Fibroblast of skin of scalp (primary cell): ENCODE results near the gene MYO1D.

Experiments
- DNase-seq: peaks from one replicate; pipeline ENCODE4 v3.0.0-alpha.2; 2013

Gene MYO1D

DNA sequence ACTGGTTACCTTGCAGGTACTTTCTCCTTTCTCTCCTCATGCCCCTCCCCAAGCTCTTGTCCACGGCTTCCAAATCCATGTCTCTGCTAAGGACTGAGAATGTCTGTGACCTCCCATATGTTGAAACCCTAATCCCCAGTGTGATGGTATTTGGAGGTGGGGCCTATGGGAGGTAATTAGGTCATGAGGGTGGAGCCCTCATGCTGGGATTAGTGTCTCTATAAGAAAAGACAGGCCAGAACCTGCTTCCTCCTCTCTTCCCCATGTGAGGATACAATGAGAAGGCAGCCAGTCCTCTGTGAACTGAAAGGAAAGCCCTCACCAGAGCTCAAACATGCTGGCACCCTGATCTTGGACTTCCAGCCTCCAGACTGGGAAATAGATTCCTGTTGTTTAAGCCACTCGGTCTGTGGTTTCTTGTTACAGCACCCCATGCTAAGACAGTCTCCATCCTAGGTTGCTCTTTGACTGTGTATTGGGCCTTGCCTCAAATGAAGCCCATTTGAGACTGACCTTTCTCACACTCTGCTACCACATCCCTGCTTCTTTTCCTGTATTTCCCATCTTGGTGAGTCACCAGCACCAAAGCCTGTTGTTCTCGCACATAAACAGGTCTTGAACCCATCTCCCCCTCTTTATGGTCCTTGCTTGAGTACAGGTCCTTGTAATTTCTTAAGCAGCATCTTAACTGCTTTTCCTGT lies 255.2 kb downstream of the MYO1D start:
- DNase-seq: peak; percentile 19

DNA sequence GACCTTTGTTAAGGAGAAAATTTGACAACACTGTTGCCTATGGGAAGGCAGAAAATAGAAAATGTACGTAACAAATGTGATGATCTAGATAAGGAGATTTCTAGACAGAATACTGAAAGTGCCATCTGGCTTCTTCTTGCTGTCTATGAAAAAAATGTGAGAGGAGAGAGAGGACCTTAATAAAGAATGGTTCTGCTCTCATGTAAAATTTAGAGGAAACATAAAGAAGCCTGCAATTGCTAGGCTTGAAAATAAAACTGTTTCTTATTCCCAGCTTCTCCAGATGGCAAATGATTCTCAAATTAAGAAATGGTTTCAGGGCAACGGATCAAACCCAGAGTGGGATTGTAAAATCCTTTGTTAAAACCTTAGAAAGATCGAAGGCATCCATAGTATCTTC lies 261.6 kb downstream of the MYO1D start:
- DNase-seq: no peak

DNA sequence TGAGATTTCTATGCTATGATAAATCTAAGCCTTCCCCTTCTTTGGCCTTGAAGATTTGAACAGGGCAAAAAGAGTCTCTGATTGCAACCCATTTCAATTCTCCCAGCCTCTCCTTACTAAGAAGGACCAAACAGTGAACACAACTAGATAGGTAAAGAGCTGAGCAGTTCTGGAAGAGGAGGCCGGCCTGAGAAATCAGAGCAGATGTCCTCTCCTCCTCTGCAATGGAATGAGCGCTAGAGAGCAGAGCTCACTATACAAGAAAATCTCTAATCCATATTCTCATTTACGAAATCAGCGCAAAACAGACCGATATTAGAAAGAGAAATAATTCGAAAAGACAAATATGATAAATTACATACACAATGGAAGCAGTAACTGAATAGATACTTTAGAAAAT lies 266.0 kb downstream of the MYO1D start:
- no peak for DNase-seq

DNA sequence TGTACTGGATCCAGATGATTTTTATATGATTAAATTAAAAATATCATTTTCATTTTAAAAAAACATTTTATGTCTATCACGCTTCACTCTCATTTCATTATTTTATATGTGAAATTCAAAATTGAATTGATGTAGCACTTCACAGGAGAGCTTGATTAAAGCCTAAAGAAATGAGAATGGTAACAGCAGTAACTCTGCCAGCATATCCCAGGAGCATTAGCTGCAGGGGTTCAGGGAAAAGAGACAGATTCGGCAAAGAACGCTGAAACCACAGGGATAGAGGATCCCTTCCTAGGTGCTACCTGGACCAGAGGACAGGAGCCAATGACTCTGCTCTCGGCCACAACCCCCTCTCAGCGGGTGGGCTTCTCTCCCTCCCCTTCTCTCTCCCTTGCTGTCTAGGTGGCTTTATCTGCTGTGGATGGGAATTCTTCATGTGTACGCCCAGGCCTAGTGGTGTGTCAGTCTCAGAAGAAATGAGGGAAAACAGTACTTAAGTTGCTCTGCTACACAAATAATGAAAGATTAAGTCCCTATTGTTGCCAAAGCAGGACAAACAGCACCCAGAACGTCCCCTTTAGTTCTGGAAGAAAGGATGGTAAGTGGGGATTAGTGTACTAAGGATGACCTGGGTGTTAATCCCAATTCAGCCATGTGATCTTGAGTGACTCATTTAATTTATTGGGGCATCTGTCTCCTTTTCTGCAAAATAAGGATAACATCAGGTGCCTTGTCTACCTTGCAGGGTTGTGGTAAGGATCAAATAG lies 266.9 kb downstream of the MYO1D start:
- DNase-seq: no peak

DNA sequence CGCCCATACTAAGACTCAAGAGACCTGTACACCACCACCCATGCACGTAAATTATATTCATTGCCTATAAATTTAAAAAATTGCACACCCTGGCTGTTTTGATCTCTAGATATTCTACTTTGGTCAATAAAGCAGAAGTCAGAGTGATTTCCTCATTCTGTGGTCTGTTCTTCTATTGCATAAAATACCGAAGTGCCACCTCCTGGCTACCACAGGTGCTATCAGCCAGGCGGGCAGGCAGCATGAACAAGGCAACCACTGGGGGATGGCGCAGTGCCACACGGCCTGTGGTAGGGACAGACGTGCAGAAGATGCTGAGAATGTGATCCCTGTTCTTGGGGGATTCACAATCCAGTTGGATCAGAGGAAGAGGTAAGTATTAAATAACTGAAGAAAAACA lies 267.8 kb downstream of the MYO1D start:
- DNase-seq: peak; percentile 22

DNA sequence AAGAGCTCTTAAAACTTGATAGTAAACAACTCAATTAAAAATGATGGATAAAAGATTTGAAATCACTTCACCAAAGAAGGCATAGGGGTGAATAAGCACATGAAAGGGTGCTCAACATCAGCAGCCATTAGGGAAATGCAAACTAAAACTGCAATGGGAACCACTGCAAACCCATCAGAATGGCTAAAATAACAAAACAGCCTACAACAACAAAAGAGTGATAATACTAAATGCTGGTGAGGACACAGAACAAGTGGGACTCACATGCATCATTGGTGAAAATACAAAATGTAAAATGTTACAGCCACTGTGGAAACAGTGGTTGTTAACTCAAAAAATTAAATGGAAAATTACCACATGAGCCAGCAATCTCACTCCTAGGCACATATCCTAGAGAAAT lies 268.7 kb downstream of the MYO1D start:
- no peak for DNase-seq

DNA sequence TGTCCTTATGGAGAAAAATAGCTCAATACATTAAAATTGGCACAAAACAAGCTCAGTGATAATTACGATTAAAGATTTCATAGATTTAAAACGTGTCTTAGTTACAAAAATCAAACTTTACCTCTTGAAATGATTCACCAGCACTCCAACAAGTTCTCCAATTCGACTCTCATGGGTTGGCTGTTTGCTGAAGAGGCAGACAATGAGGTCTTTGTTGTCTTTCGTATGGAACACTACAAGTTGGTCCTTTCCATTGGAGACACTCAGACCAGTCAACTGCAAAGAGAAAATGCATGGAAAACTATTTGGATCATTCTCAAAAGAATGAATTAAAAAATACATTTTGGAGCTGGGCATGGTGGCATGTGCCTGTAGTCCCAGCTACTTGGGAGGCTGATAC lies 272.0 kb downstream of the MYO1D start:
- no peak for DNase-seq

DNA sequence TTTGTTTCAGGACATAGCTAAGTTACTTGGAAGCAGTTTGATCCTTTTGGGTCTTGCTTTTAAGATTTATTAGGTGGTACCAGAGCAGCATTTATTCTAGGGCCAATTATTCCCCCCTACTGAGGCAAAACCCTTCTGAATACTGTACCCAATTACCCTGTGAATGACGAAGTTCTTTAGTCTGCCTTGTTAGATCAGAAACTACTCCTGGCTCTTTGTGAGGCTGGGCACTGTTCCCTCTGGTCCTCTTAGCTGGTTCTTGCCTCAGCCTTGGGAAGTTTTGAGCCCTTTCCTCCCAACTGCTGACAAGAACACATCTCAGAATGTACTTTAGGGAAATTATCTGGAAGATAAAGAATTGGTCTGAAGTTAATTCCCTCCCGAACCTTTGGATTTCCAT lies 274.5 kb downstream of the MYO1D start:
- no peak for DNase-seq

DNA sequence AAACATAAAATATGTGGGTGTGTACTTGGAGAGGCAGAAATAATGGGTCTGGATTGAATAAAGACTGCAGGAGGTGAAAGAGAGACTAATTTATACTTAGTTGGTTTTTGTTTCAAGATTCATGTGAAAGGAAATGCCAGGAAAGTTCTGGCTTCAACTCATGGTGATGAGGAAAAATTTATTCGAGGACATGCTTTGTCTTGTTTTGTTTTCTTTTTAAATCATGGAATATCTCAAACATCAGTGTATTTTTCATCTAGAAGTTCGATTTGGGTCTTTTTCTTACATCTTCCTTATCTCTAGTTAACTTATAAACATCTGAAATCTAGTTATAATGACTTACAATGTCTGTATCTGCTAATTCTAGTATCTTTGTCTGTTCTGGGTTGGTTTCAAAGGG lies 275.1 kb downstream of the MYO1D start:
- DNase-seq: no peak

DNA sequence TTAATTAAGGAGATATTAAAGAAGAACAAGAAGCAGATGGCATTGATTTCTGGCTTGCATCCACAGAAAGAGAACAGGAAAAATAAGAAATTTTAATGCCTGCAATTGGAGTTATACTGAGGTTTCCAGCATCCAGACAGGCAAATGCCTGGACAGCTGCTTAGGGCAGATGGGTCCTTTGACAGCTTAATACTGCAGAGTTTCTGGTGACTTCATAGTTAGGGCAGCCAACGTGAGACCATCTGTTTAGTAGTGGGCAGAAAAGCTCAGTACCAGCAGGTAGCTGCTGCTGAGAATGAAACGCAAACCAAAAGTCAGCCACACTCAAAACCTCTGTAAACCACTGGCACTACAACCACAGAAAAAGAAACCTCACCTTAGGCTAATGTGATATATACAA lies 280.3 kb downstream of the MYO1D start:
- no peak for DNase-seq

DNA sequence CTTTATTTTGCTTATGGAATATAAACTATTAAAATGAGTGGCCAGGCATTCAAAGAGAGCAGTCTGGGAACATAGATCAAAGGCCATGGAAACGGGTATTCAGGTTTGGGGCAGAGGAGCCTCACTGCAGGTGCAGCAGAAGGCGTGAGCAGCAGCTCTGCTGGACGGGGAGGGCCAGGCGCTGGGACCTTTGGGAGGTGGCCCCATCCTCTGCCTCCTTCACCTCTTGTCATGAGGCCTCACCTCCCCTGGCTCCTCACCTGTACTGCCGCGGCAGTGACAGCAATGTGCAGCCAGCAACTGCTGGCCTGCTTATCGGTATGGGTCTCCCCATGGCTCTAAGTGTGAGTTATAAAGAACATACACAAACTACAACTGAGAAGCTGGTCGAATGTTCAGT lies 280.7 kb downstream of the MYO1D start:
- DNase-seq: no peak

DNA sequence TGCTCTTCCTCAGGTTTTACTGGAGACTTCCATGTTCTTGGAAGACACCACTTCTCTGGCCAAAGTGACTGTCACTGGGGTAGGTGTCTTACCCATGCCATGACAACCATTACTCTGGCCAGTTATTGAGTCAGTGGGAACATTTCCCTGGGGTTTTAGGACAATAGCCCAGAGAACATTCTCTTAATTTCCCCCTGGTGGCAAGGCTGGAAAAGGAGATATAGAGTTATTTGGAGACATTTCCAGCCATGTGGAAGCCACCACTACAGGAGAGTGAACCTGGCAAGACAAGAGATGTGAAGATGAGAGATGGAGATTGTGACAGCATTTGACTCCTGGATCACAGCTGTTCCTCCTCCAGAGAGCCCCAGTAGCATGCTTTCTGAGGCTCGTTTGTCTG lies 283.9 kb downstream of the MYO1D start:
- no peak for DNase-seq

DNA sequence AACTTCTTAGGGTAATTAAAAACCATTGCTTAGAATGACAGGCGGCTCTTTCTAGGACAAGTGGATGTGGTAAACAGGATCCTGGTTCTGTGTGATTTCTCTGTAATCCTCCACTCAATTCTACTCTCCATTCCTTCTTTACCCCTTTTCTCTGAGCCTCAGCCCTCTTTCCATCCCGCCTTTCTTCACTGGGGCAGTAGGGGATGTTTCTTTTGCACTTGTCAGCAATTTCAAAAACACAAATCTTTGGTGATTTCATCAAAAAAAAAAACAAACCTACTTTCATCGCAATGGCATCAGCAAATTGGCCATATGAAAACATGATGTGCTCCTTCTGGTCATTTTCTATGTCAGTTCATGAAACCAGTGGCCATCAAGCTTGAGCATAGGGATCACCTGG lies 285.5 kb downstream of the MYO1D start:
- no peak for DNase-seq

DNA sequence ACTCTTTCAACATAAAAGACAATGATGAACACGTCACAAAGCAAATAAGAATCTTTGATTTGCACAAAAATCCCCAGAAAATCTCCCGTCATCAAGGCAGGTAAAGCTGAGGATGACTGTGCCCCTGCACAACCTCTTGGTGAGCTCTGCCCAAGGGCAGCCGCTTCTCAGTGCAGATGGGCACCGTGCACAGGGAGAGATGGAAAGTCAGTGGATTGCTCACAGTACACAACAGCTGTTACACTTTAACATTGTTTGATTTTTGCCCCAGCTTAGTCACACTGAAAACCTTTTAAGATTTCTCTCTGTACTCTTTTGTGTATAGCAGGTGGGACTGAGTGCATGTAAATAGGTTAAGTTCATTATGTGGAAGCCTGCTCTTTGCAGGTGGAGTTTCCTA lies 285.9 kb downstream of the MYO1D start:
- DNase-seq: no peak

DNA sequence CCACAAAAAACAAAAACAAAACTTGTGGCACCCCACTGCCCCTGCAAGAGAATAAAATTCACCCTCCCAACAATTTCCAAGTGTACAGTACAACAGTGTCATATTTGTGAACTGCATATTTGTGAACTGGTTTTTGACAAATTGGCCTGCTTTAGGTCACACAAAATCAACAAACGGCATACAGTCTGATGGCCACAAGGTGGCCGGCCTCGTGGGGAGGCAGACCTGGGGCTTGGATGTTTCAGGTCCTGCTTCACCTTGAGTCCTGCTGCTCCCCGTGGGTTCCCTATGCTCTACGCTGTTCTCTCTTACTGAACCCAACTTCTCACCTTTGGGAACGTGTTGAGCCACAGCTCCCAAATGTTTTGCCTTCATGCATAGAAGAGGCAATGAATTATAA lies 287.9 kb downstream of the MYO1D start:
- DNase-seq: no peak

DNA sequence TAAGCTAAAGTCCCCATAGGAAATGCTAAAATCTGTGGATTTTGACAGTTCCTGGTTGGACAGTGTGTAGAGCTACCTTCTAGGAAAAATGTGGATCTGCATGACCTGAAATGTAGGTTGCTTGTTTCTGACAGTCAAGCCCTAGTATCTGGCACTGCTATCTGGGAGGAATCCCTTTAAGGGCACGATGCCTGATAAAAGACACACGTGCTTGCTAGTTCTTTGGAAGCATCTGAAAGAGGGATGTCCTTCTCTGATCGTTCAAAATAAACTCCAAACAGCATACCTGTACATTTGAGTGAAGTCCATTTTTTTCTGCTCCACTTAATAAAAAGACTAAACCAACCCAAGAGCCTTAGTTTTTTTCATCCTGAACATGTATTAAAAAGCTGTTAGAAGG lies 288.8 kb downstream of the MYO1D start:
- DNase-seq: no peak

DNA sequence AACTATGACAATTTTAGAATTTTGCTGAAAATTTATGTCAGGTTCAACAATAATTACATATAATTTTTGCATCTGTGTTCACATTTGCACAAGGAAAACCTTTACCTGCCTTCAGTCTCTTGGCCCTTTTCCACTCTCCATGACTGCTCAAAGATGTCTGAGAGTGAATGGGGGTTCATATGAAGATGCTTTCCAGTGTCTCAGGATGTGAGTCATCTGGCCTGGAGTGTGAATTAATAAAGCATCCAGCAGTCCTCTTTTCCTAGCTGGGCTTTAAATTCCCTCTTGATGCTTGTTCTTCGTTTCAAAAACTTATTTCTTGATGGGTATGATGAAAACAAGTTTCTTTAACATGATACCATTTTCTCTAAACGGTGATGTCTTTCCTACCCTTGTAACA lies 290.3 kb downstream of the MYO1D start:
- peak; percentile 76 for DNase-seq

DNA sequence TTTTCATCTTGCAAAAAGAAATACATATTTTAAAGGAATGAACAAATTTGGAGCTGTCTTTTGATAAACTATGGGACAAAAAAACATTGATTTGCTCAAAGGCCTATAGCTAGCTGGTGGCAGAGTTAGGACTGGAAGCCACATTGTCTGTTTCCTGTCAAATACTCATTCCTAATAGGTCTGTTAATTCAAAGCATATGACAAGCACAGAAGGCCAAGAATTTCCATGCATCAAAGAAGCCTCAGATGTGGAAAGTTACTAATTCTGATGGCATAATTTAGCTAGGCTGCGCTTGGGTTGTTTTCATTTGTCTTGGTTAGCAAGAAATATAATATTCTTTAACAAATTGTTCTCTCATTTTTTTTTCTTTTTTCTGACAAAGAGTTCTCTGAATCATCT lies 292.1 kb downstream of the MYO1D start:
- peak; percentile 66 for DNase-seq

DNA sequence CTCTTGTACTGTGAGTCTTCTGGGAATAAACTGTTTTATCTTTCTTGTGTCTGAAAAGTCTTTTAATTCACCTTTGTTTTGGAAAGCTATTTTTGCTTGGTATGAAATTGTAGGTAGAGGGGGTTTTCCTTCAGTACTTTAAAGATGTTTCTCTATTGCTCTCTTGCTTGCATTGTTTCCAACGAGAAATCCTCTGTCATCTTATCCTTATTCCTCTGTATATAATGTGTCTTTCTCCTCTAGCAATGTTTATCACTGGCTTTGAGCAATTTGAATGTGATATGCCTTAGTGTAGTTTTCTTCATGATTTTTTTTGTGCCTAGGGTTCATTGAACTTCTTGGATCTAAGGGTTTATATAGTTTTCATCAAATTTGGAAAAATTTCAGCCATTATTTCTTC lies 293.9 kb downstream of the MYO1D start:
- no peak for DNase-seq

DNA sequence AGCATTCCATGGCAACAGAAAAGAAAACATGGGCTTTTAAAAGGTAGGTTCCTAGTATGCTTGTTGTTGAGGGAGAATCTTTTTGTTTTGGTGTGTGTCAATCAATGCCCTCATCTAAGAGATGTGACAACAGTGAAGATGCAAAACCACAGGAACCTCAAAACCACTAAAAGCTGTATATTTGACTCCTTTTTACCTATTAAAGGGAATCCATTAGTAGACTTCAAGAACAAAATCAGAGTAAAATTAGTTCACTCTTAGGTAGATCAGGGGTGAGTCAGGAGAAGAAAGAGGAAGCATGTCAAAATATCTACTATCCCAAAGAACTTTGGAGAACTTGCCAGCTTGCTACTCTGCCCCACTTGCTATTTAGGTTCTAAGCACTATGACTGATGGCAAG lies 301.1 kb downstream of the MYO1D start:
- DNase-seq: no peak

DNA sequence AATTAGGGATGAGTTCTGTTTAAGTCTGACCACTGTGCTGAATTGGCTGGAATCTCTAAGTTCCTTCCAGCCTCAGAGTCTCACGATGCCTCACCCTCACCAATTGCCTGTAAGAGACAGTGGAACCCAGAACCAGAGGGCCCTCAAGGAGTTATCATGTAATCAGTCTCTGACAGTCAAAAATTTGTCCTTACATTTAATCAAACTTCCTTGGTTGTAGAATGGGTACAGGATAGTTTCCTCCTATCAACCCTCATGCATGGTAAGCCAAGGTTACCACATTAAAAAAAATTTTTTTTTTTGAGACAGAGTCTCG lies 306.9 kb downstream of the MYO1D start:
- no peak for DNase-seq

DNA sequence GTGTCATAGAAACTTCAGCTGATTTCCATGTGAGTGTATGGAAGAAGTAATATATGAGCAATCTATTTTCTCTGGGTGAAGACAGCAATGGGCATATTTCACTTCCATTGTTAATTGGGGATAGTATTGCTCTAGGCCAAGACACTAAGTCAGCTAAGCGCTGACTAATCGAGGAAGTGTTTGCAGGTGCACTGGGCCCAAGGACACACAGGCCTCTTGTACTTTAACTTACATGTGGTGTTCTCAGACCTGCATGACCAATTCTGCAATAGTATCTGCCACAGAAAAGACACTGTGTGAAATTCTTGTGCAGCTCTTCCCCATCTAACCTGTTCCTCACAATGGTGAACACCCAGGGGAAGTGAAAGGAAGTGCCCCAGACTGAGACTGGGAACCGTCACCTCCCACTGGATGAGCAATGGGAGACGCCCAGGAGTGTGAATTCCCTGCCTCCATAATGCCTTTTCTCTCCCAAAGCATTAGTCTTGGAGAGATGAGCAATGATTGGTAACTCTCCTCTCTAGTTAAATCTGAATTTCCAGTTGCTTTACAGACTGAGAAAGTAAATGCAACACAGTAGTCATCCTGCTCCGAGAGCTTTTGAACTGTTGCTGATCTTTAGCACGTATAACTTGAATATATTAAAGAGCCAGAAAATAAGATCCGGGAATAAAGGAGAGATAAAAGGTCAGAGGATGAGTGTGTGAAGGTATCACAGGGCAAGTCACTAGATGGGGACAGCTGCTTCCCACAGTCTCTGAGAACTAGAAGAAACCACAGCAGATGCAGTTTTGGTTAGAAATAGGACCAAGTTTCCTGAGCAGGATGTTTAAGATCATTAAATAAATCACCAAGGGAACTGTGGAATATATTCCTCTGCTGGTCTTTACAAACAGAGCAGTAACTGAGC lies 307.5 kb downstream of the MYO1D start:
- DNase-seq: no peak

DNA sequence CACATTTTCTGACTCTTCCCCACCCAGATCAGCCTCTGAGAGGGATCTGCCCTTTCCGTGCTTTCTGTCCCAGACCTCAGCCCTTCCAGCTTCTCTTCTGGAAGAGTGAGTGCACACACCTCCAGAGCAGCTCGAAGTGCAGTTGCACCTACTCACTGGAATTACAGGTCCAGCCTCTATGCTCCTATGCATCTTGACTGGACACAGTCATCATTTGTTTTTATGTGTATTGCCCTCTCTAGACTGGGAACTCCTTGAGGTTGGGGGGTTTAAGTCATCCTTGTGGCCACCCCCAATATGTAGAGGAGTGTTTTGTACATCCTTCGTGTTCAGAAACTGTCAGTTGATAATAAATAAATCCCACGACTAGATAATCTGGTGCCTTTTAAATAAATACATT lies 308.2 kb downstream of the MYO1D start:
- DNase-seq: no peak

DNA sequence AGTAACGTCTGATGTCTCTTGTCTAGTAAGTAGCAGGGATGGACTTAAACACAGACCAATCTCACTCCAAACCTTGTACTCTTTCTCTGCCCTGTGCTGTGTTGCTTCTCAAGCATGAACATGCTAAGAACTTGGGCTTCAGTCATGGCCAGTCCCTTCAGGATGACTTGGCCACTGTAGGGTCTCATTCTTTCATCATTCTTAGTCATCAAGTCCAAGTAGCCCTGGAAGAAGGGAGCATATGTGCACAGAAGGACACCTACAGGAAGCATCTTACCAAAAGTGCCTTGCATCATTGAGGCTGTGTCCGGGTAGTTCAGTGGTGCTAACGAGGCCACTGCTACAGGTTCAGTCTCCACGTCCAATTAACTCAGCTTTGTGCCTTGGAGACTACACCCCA lies 309.4 kb downstream of the MYO1D start:
- DNase-seq: no peak
